ENCODE data around the gene AXDND1.

GRCh38 chr1:179342740-179343404 lies 22.9 kb upstream of the AXDND1 start:
- TF ChIP-seq, protein P1, sequence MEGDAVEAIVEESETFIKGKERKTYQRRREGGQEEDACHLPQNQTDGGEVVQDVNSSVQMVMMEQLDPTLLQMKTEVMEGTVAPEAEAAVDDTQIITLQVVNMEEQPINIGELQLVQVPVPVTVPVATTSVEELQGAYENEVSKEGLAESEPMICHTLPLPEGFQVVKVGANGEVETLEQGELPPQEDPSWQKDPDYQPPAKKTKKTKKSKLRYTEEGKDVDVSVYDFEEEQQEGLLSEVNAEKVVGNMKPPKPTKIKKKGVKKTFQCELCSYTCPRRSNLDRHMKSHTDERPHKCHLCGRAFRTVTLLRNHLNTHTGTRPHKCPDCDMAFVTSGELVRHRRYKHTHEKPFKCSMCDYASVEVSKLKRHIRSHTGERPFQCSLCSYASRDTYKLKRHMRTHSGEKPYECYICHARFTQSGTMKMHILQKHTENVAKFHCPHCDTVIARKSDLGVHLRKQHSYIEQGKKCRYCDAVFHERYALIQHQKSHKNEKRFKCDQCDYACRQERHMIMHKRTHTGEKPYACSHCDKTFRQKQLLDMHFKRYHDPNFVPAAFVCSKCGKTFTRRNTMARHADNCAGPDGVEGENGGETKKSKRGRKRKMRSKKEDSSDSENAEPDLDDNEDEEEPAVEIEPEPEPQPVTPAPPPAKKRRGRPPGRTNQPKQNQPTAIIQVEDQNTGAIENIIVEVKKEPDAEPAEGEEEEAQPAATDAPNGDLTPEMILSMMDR (conservative IDR thresholded peaks at IDR 0.05 in 1 of 2, IDR thresholded peaks at IDR 0.05 in 1 of 2; ENCODE audit: extremely low read depth in 1 of 2, insufficient read depth in 1 of 2, low read depth in 1 of 2, low read length in 2 of 2): no peak
- no peak for TF ChIP-seq EZH2 (IDR thresholded peaks at IDR 0.05; ENCODE audit: borderline replicate concordance, low read length)
